SK-N-SH (cell line): Measurements from ENCODE around the gene HOXB5. TPM values are rescaled to one million over a fixed set of nuclear protein-coding genes. Genes with fewer than 3 reads are reported as not detected.

ENCODE experiments used
- CTCF ChIA-PET: fragments of 300-600, 350-600 bp; formaldehyde crosslinking; extraction: SDS; loops from one replicate; lab custom pipeline; 2021; lab: Yijun Ruan, JAX
- POLR2A ChIA-PET: fragments of 350-600 bp; sonication (Branson Sonifier 250); formaldehyde crosslinking; extraction: SDS; loops from one replicate; lab custom pipeline; 2020; ENCODE audit warnings: antibody characterized with exemption, inconsistent platforms; lab: Yijun Ruan, JAX
- DNase-seq: peaks from one replicate; pipeline ENCODE4 v3.0.0; 2012
- H2AFZ ChIP-seq: fragments of 200-600 bp; sonication (generic); 2 replicates; pipeline ENCODE4 v1.8.1; 2016; ENCODE audit warnings: antibody characterized with exemption, mild to moderate bottlenecking, low read depth
- H3F3A ChIP-seq: fragments of 200-600 bp; sonication (generic); replicated peaks from 2 replicates; pipeline ENCODE3; 2016; ENCODE audit warnings: antibody characterized with exemption, mild to moderate bottlenecking; ENCODE audit not compliant: insufficient read depth
- H3K27ac ChIP-seq, 2 experiments: fragments of 200-500 bp in 1 of 2; fragments of 200-600 bp in 1 of 2; sonication (Bioruptor generic) in 1 of 2; sonication (generic), shearing (Covaris generic) in 1 of 2; 2 replicates each; pipeline versions ENCODE4 v1.5.1 to v1.6.1; 2014 to 2016; ENCODE audit warnings: low read depth in 2 of 2, inconsistent platforms in 1 of 2, low read length in 1 of 2, mild to moderate bottlenecking in 1 of 2, mixed read lengths in 1 of 2
- H3K27me3 ChIP-seq: fragments of 200-600 bp; sonication (generic), shearing (Covaris generic); 2 replicates; pipeline ENCODE4 v1.6.1; 2016; ENCODE audit warnings: mixed run types; ENCODE audit not compliant: insufficient read depth
- H3K36me3 ChIP-seq, 2 experiments: fragments of 200-500 bp in 1 of 2; fragments of 200-600 bp in 1 of 2; sonication (Bioruptor generic) in 1 of 2; sonication (generic) in 1 of 2; replicated peaks in 1 of 2; 2 replicates each; pipeline versions ENCODE3 to v1.5.1; 2014 to 2016; ENCODE audit warnings: low read length in 1 of 2, mild to moderate bottlenecking in 1 of 2; ENCODE audit not compliant: insufficient read depth in 2 of 2, control insufficient read depth in 1 of 2
- H3K4me1 ChIP-seq, 2 experiments: fragments of 200-500 bp in 1 of 2; fragments of 200-600 bp in 1 of 2; sonication (Bioruptor generic) in 1 of 2; sonication (generic), shearing (Covaris generic) in 1 of 2; 2 replicates each; pipeline versions ENCODE4 v1.5.1 to v1.6.1; 2014 to 2016; ENCODE audit warnings: low read depth in 1 of 2, low read length in 1 of 2, mixed run types in 1 of 2; ENCODE audit not compliant: insufficient read depth in 2 of 2, control insufficient read depth in 1 of 2
- H3K4me2 ChIP-seq: fragments of 200-600 bp; sonication (generic), shearing (Covaris generic); 2 replicates; pipeline ENCODE4 v1.6.1; 2017; ENCODE audit warnings: mixed run types
- H3K4me3 ChIP-seq, 2 experiments: fragments of 200-500 bp in 1 of 2; fragments of 200-600 bp in 1 of 2; sonication (Bioruptor generic) in 1 of 2; sonication (generic), shearing (Covaris generic) in 1 of 2; 2 replicates each; pipeline versions ENCODE4 v1.5.1 to v1.8.1; 2014 to 2016; ENCODE audit warnings: low read depth in 2 of 2, inconsistent platforms in 1 of 2, low read length in 1 of 2, mild to moderate bottlenecking in 1 of 2, mixed read lengths in 1 of 2, moderate library complexity in 1 of 2
- H3K79me2 ChIP-seq: fragments of 200-600 bp; sonication (generic); 2 replicates; pipeline ENCODE4 v1.8.1; 2017; ENCODE audit warnings: mild to moderate bottlenecking; ENCODE audit not compliant: insufficient read depth
- H3K9ac ChIP-seq: fragments of 200-600 bp; sonication (generic); 2 replicates; pipeline ENCODE4 v1.6.1; 2017; ENCODE audit warnings: mixed run types
- H3K9me2 ChIP-seq: fragments of 200-600 bp; sonication (generic); 2 replicates; pipeline ENCODE4 v1.6.1; 2017; ENCODE audit warnings: mixed run types
- H3K9me3 ChIP-seq: fragments of 200-600 bp; sonication (generic); 2 replicates; pipeline ENCODE4 v1.6.1; 2017; ENCODE audit warnings: mixed run types, mild to moderate bottlenecking, moderate library complexity
- H4K20me1 ChIP-seq: fragments of 200-600 bp; sonication (generic); 2 replicates; pipeline ENCODE4 v1.6.1; 2017; ENCODE audit warnings: mild to moderate bottlenecking, mixed run types; ENCODE audit not compliant: insufficient read depth
- EZH2phosphoT487 ChIP-seq: fragments of 200-600 bp; sonication (generic); IDR thresholded peaks from 2 replicates; pipeline ENCODE4 v1.6.1; 2017; ENCODE audit warnings: low read depth, mixed run types, mild to moderate bottlenecking, antibody characterized with exemption, moderate library complexity, borderline replicate concordance
- FOXM1 ChIP-seq: IDR thresholded peaks from 2 replicates; pipeline ENCODE4 v1.4.0; 2012; ENCODE audit warnings: low read depth, mild to moderate bottlenecking
- GABPA ChIP-seq: IDR thresholded peaks from 2 replicates; pipeline ENCODE4 v1.4.0; 2012; ENCODE audit warnings: low read depth, mild to moderate bottlenecking
- NFIC ChIP-seq: IDR thresholded peaks from 2 replicates; pipeline ENCODE4 v1.4.0; 2012; ENCODE audit warnings: borderline replicate concordance
- NRF1 ChIP-seq: IDR thresholded peaks from 2 replicates; pipeline ENCODE4 v1.6.1; 2012; ENCODE audit warnings: low read depth, mild to moderate bottlenecking, low read length
- RFX5 ChIP-seq: IDR thresholded peaks from 2 replicates; pipeline ENCODE4 v1.6.1; 2012; ENCODE audit warnings: mild to moderate bottlenecking, improper control_type of control experiment, low read length
- RXRA ChIP-seq: IDR thresholded peaks from 2 replicates; pipeline ENCODE4 v1.4.0; 2012; ENCODE audit warnings: low read depth, mild to moderate bottlenecking, borderline replicate concordance
- SMC3 ChIP-seq: IDR thresholded peaks from 2 replicates; pipeline ENCODE4 v1.6.1; 2012; ENCODE audit warnings: low read depth, low read length, improper control_type of control experiment
- TAF1 ChIP-seq: IDR thresholded peaks from 2 replicates; pipeline ENCODE4 v1.6.1; 2012; ENCODE audit warnings: low read depth, mild to moderate bottlenecking, low read length, moderate library complexity, borderline replicate concordance
- TCF12 ChIP-seq: IDR thresholded peaks from 2 replicates; pipeline ENCODE4 v1.4.0; 2012
- YY1 ChIP-seq: IDR thresholded peaks from 2 replicates; pipeline ENCODE4 v1.4.0; 2012; ENCODE audit warnings: low read depth, mild to moderate bottlenecking
- WGBS: methylation state at CpG from one replicate; pipeline ENCODE4 v1.1.6; 2017; ENCODE audit warnings: low lambda C conversion rate; 5-methylcytosine and 5-hydroxymethylcytosine counted together
- polyA plus RNA-seq, 3 experiments: library from polyadenylated mRNA; depleted of rRNA; stranded (reverse); fragments of >200 nt; gene quantifications; 2 replicates each; pipeline ENCODE4 v1.2.3, GENCODE V29; 2012
- TF ChIP-seq, protein P1 (sequence below): fragments of 150-350 bp; IDR thresholded peaks from 2 replicates; pipeline ENCODE4 v1.6.1; 2017; ENCODE audit warnings: antibody characterized with exemption, low read length, low read depth, borderline replicate concordance
- TF ChIP-seq, protein P2 (sequence below): IDR thresholded peaks from 2 replicates; pipeline ENCODE4 v1.4.0; 2012; ENCODE audit warnings: low read depth, borderline replicate concordance

The HOXB5 gene
- polyA plus RNA-seq, 1 of the 3 experiments (the other 2 are of a cell fraction): not detected

- POLR2A ChIA-PET: no interaction called here
- H3F3A ChIP-seq: no peaks in the 10 kb centered on the region
- H2AFZ ChIP-seq: no peak overlapping the region
- peaks cover 100% of the 10 kb centered on the region for H3K27me3 ChIP-seq
- H3K36me3 ChIP-seq: no peaks in the 10 kb centered on the region
- no peak overlapping the region for H3K9ac ChIP-seq
- no peak for DNase-seq
- no peaks in the 10 kb centered on the region for H4K20me1 ChIP-seq
- no peak overlapping the region for H3K4me3 ChIP-seq
- TF ChIP-seq YY1: no peak
- 0 out of 2 replicates have a peak, but pooled peaks have one; percentile 50 for TF ChIP-seq EZH2phosphoT487
- TF ChIP-seq, all 33 proteins: peak for 1
- CTCF ChIA-PET: interaction anchor here (0.6 to 3.3 kb wide), 13 partner anchors 12 to 639 kb away, joined by 3 to 20 read pairs (median 3); no protein-coding TSS in a partner anchor
- H3K9me3 ChIP-seq: no peaks in the 10 kb centered on the region
- H3K4me2 ChIP-seq: no peak overlapping the region
- H3K9me2 ChIP-seq: no peaks in the 10 kb centered on the region
- no peak overlapping the region for H3K27ac ChIP-seq
- H3K4me1 ChIP-seq: peaks cover 2 to 3% of the 10 kb centered on the region in 2 experiments; a peak in 1 of 4 replicates
- WGBS: 8% methylated on average over 5 of the region's 5 CpGs
- no peaks in the 10 kb centered on the region for H3K79me2 ChIP-seq
These were observed 6.1 kb downstream of the HOXB5 start for GRCh38 chr17:48587276-48588073.

DNA sequence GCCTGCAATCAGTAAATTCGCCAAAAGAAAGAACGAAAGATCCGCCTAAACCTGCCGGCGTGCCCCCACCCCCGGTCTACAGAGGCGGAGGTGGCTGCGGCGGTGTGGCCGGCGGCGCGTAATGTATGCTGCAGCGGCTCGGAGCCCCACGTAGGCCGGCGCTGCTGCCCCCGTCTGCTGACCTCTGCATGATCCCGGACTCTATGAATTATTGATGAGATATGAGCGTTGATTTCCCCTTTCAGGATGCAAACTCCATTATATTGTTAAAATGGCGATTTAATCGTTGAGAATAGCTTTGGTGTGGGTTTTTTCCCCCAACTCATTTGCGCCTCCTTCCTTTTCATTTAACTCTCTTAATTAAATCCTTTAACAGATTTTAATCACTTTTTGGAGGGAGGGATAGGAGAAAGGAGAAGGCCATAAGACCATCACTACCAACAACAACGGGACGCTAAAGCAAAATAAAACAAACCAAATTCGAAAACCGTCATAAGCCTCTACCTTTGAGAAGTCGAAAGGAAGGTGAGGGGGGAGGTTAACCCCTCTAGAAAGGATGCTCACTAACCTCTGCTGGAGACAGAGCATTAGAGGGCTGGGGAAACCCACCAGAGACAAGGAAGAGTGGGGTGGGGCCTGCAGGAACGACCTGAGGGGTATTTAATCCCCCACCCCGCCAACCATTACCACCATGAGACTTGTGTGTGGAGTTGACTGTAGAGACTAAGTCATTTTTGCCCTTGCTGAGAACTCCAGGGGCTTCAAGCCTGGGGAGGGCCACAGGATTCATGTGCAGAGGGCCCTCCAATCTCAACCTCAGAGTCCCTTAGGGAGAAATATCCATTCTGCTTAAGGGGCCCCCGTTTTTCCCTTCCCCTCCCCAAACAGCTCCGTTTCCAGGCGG is 7.0 kb downstream of the HOXB5 start:
- H3F3A ChIP-seq: no peaks in the 10 kb centered on the region
- TF ChIP-seq, protein P1, sequence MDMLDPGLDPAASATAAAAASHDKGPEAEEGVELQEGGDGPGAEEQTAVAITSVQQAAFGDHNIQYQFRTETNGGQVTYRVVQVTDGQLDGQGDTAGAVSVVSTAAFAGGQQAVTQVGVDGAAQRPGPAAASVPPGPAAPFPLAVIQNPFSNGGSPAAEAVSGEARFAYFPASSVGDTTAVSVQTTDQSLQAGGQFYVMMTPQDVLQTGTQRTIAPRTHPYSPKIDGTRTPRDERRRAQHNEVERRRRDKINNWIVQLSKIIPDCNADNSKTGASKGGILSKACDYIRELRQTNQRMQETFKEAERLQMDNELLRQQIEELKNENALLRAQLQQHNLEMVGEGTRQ: no peak
- TF ChIP-seq EZH2phosphoT487: peak; percentile 89; the same call in 1 of the 2 replicates
- TF ChIP-seq, all 33 proteins: peak for 1
- no peak for DNase-seq
- POLR2A ChIA-PET: no interaction called here
- Histone ChIP-seq H4K20me1 (no peaks in the 10 kb centered on the region), H3K27ac (no peak overlapping the region), H3K9me2 (no peaks in the 10 kb centered on the region), H2AFZ (no peak overlapping the region), H3K4me3 (no peak overlapping the region), H3K9me3 (no peaks in the 10 kb centered on the region), H3K9ac (no peak overlapping the region), H3K79me2 (no peaks in the 10 kb centered on the region), H3K4me1 (peaks cover 2 to 3% of the 10 kb centered on the region in 2 experiments; a peak in 1 of 4 replicates), H3K4me2 (peak overlapping the region; percentile 74; the same call in 1 of the 2 replicates), H3K36me3 (no peaks in the 10 kb centered on the region), H3K27me3 (peaks cover 100% of the 10 kb centered on the region)
- 23% methylated on average over 34 of the region's 34 CpGs for WGBS
- CTCF ChIA-PET: interaction anchor here (0.6 to 3.3 kb wide), 9 partner anchors 12 to 630 kb away, joined by 3 to 20 read pairs (median 3); no protein-coding TSS in a partner anchor

- Histone ChIP-seq H3F3A (peaks cover 4% of the 10 kb centered on the region), H3K9me2 (no peaks in the 10 kb centered on the region), H3K36me3 (no peaks in the 10 kb centered on the region), H3K4me2 (no peak overlapping the region), H3K9ac (no peak overlapping the region), H2AFZ (no peak overlapping the region), H3K79me2 (no peaks in the 10 kb centered on the region), H4K20me1 (peaks cover 9% of the 10 kb centered on the region; the same call in 1 of the 2 replicates), H3K27ac (no peak overlapping the region), H3K27me3 (peaks cover 100% of the 10 kb centered on the region), H3K4me3 (no peak overlapping the region), H3K9me3 (no peaks in the 10 kb centered on the region), H3K4me1 (peaks cover 2 to 3% of the 10 kb centered on the region in 2 experiments; a peak in 1 of 4 replicates)
- ChIA-PET POLR2A (no interaction called here), CTCF (no interaction called here)
- 10% methylated on average over 2 of the region's 2 CpGs for WGBS
- no peak for DNase-seq
- TF ChIP-seq RFX5: no peak
- no peak for TF ChIP-seq NFIC
- TF ChIP-seq GABPA: no peak
- TF ChIP-seq, protein P2, sequence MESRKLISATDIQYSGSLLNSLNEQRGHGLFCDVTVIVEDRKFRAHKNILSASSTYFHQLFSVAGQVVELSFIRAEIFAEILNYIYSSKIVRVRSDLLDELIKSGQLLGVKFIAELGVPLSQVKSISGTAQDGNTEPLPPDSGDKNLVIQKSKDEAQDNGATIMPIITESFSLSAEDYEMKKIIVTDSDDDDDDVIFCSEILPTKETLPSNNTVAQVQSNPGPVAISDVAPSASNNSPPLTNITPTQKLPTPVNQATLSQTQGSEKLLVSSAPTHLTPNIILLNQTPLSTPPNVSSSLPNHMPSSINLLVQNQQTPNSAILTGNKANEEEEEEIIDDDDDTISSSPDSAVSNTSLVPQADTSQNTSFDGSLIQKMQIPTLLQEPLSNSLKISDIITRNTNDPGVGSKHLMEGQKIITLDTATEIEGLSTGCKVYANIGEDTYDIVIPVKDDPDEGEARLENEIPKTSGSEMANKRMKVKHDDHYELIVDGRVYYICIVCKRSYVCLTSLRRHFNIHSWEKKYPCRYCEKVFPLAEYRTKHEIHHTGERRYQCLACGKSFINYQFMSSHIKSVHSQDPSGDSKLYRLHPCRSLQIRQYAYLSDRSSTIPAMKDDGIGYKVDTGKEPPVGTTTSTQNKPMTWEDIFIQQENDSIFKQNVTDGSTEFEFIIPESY: no peak
- TF ChIP-seq NRF1: no peak
- no peak for TF ChIP-seq EZH2phosphoT487
- TF ChIP-seq, protein P1: no peak
- no peak for TF ChIP-seq FOXM1
- TF ChIP-seq RXRA: no peak
- TF ChIP-seq SMC3: no peak
- no peak for TF ChIP-seq TAF1
- TF ChIP-seq TCF12: no peak
These were observed 9.3 kb downstream of the HOXB5 start for GRCh38 chr17:48584223-48584741.
